Measurements from ENCODE around the gene ADGRV1. TPM values are rescaled to one million over a fixed set of nuclear protein-coding genes. Genes with fewer than 3 reads are reported as not detected.

ADGRV1 gene
- polyA plus RNA-seq, 1 of the 3 experiments (the other 2 are of a cell fraction) = 0.23 TPM

DNA sequence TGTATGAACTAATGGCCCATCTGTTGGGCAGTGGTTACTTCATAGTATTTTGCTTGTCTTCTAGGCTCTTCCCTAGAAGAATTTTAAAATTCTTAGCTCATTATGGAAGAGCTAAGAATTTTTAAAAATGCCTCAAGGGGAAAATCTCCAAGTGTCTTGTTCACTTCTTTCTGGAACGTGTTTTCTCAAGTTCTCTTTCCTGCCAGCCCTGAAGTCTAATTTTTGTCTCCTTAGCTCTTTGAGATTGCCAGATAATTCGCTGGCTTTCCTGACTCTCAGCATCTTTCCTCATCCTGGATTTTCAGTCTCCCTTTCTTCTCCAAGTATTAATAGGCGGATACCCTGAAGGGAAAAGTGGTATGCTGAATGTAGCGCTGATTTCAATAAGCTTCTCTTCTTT lies 429.1 kb downstream of the ADGRV1 start:
- no peak for TF ChIP-seq RAD21 (IDR thresholded peaks at IDR 0.05; ENCODE audit: low read length)
- TF ChIP-seq FOXM1 (IDR thresholded peaks at IDR 0.05; ENCODE audit: low read depth) = no peak
- TF ChIP-seq SIN3A (IDR thresholded peaks at IDR 0.05; ENCODE audit: borderline replicate concordance, low read depth, low read length) = no peak
- no peak for TF ChIP-seq MEF2A (IDR thresholded peaks at IDR 0.05; ENCODE audit: borderline replicate concordance, low read depth)
- no peak for TF ChIP-seq GATA2 (CRISPR knock-in tag; IDR thresholded peaks at IDR 0.05)
- TF ChIP-seq RFX5 (IDR thresholded peaks at IDR 0.05; ENCODE audit: low read length) = no peak
- no peak for TF ChIP-seq YY1 (IDR thresholded peaks at IDR 0.05; ENCODE audit: low read depth)
- no peak for TF ChIP-seq SMC3 (IDR thresholded peaks at IDR 0.05; ENCODE audit: low read depth, low read length)
- no peak for TF ChIP-seq IRF3 (IDR thresholded peaks at IDR 0.05; ENCODE audit: low read depth, low read length)
- TF ChIP-seq GABPA (IDR thresholded peaks at IDR 0.05; ENCODE audit: low read depth) = no peak
- no peak for TF ChIP-seq MAX (IDR thresholded peaks at IDR 0.05; ENCODE audit: low read depth)
- no peak for TF ChIP-seq USF2 (IDR thresholded peaks at IDR 0.05; ENCODE audit: borderline replicate concordance, low read depth, low read length)
- no peak for TF ChIP-seq MXI1 (IDR thresholded peaks at IDR 0.05; ENCODE audit: low read depth, low read length)
- no peak for TF ChIP-seq TAF1 (IDR thresholded peaks at IDR 0.05; ENCODE audit: borderline replicate concordance, low read depth, low read length)
- no peak for TF ChIP-seq RCOR1 (IDR thresholded peaks at IDR 0.05; ENCODE audit: low read length)
- no peak for TF ChIP-seq JUND (IDR thresholded peaks at IDR 0.05)
- no peak for TF ChIP-seq EP300 (IDR thresholded peaks at IDR 0.05; ENCODE audit: borderline replicate concordance in 1 of 2, low read depth in 1 of 2, low read length in 1 of 2)
- no peaks in the 10 kb centered on the region for H3K79me2 ChIP-seq (ENCODE audit: insufficient read depth)
- no peaks in the 10 kb centered on the region for H3K27me3 ChIP-seq (ENCODE audit: insufficient read depth)
- DNase-seq = no peak
- WGBS (ENCODE audit: low lambda C conversion rate) = 81% methylated on average over 4 of the region's 4 CpGs
- H3F3A ChIP-seq (replicated peaks; ENCODE audit: insufficient read depth) = no peaks in the 10 kb centered on the region
- no peaks in the 10 kb centered on the region for H3K36me3 ChIP-seq (replicated peaks in 1 of 2; ENCODE audit: control insufficient read depth in 1 of 2, insufficient read depth in 2 of 2, low read length in 1 of 2)
- no peaks in the 10 kb centered on the region for H4K20me1 ChIP-seq (ENCODE audit: insufficient read depth)
- ChIA-PET CTCF (interaction anchor here (0.9 to 2.9 kb wide), 3 partner anchors 25 to 115 kb away, joined by 3 to 12 read pairs (median 5); no protein-coding TSS in a partner anchor), POLR2A (no interaction called here)
- no peak overlapping the region for H3K27ac ChIP-seq (ENCODE audit: low read depth in 2 of 2, low read length in 1 of 2)
- H3K4me2 ChIP-seq = no peak overlapping the region
- no peak overlapping the region for H3K9ac ChIP-seq
- H2AFZ ChIP-seq (ENCODE audit: low read depth) = no peak overlapping the region
- peaks cover 0 to 10% of the 10 kb centered on the region in 2 experiments; a peak in 2 of 4 replicates for H3K4me1 ChIP-seq (ENCODE audit: control insufficient read depth in 1 of 2, insufficient read depth in 2 of 2, low read depth in 1 of 2, low read length in 1 of 2)
- no peak overlapping the region for H3K4me3 ChIP-seq (ENCODE audit: low read depth in 2 of 2, low read length in 1 of 2)
- H3K9me3 ChIP-seq = no peaks in the 10 kb centered on the region
- H3K9me2 ChIP-seq = no peaks in the 10 kb centered on the region

DNA sequence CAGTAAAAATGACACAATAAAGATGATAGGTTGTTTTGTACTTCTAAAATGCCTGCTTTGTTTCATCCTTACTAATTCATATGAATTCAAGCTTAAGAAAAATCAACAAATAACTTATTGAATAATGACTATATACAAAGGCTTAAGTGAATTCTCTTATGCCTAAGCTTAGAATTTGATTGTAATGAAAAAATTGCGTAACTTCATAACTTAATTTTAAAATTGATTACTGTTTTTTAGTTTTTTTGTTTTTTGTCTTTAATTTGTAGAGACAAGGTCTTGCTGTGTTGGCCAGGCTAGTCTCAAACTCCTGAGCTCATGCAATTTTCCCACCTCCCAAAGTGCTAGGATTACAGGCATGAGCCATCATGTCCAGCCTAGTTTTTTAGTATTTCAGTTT lies 432.6 kb downstream of the ADGRV1 start:
- Histone ChIP-seq H3K4me1 (ENCODE audit: control insufficient read depth in 1 of 2, insufficient read depth in 2 of 2, low read depth in 1 of 2, low read length in 1 of 2) (no peaks in the 10 kb centered on the region), H2AFZ (ENCODE audit: low read depth) (no peak overlapping the region), H4K20me1 (ENCODE audit: insufficient read depth) (no peaks in the 10 kb centered on the region), H3K9ac (no peak overlapping the region), H3K27me3 (ENCODE audit: insufficient read depth) (no peaks in the 10 kb centered on the region), H3K36me3 (replicated peaks in 1 of 2; ENCODE audit: control insufficient read depth in 1 of 2, insufficient read depth in 2 of 2, low read length in 1 of 2) (no peaks in the 10 kb centered on the region), H3K9me3 (no peaks in the 10 kb centered on the region), H3F3A (replicated peaks; ENCODE audit: insufficient read depth) (no peaks in the 10 kb centered on the region), H3K4me3 (ENCODE audit: low read depth in 2 of 2, low read length in 1 of 2) (no peak overlapping the region), H3K9me2 (no peaks in the 10 kb centered on the region), H3K79me2 (ENCODE audit: insufficient read depth) (no peaks in the 10 kb centered on the region), H3K27ac (ENCODE audit: low read depth in 2 of 2, low read length in 1 of 2) (no peak overlapping the region), H3K4me2 (no peak overlapping the region)
- POLR2A ChIA-PET = no interaction called here
- DNase-seq = no peak
- WGBS (ENCODE audit: low lambda C conversion rate) = 58% methylated on average over 1 of the region's 1 CpG
- TF ChIP-seq MAX (IDR thresholded peaks at IDR 0.05; ENCODE audit: low read depth) (no peak), RAD21 (IDR thresholded peaks at IDR 0.05; ENCODE audit: low read length) (no peak), USF1 (IDR thresholded peaks at IDR 0.05; ENCODE audit: borderline replicate concordance, low read depth) (no peak)
- CTCF ChIA-PET = interaction anchor here (0.6 to 2.0 kb wide), 2 partner anchors 59 to 1210 kb away, joined by 3 to 6 read pairs; no protein-coding TSS in a partner anchor

Measured in SK-N-SH (cell line).